ENCODE results near the gene AIFM3. TPM values are rescaled to one million over a fixed set of nuclear protein-coding genes. Genes with fewer than 3 reads are reported as not detected.

Gene AIFM3
- total and polyA plus RNA-seq, 11 donors: 0.25 to 3.0 (median 0.49) TPM; not detected in 2

- H3K4me1 ChIP-seq: peaks cover 7 to 23% (median 19%) of the 10 kb centered on the region in 12 donors
- H3K27me3 ChIP-seq: no peaks in the 10 kb centered on the region
- peaks cover 0 to 62% (median 37%) of the 10 kb centered on the region in 9 donors for H3K36me3 ChIP-seq
- TF ChIP-seq CTCF (IDR thresholded peaks at IDR 0.05) (no peak), POLR2A (IDR thresholded peaks at IDR 0.05) (no peak)
- intact Hi-C loops (cut with DNase I): loop anchor here in 2 of 10 donors (10.0 kb wide), 3 partner anchors 71 to 131 kb away; partner anchors contain the start of genes CRKL (in 1 of the 2), PI4KA (in 1 of the 2) and SNAP29 (in 1 of the 2)
- no peaks in the 10 kb centered on the region for H3K9me3 ChIP-seq
- no peak overlapping the region for H3K27ac ChIP-seq
- DNase-seq (no peak), ATAC-seq (no peak)
- 91 to 95% (median 95%) methylated on average over 5 to 7 of the region's 7 CpGs for WGBS, 4 donors
- no peak overlapping the region for H3K4me3 ChIP-seq
These were observed 18.7 kb downstream of the AIFM3 start for GRCh38 chr22:20985720-20986119.

- TF ChIP-seq POLR2A (IDR thresholded peaks at IDR 0.05): no peak
- no peak for TF ChIP-seq CTCF (IDR thresholded peaks at IDR 0.05)
- H3K27ac ChIP-seq: no peak overlapping the region
- intact Hi-C loops (cut with DNase I): loop anchor here in 2 of 10 donors (10.0 kb wide), 3 partner anchors 72 to 132 kb away; partner anchors contain the start of genes CRKL (in 1 of the 2), PI4KA (in 1 of the 2) and SNAP29 (in 1 of the 2)
- ATAC-seq (no peak), DNase-seq (no peak)
- no peaks in the 10 kb centered on the region for H3K27me3 ChIP-seq
- 91 to 98% (median 95%) methylated on average over 1 of the region's 1 CpG for WGBS, 4 donors
- H3K36me3 ChIP-seq: peaks cover 0 to 67% (median 44%) of the 10 kb centered on the region in 9 donors
- H3K9me3 ChIP-seq: no peaks in the 10 kb centered on the region
- H3K4me3 ChIP-seq: no peak overlapping the region
- peaks cover 2 to 17% (median 13%) of the 10 kb centered on the region in 12 donors for H3K4me1 ChIP-seq
These were observed 19.3 kb downstream of the AIFM3 start for GRCh38 chr22:20986365-20986764.

- H3K27ac ChIP-seq: no peak overlapping the region
- H3K27me3 ChIP-seq: no peaks in the 10 kb centered on the region
- H3K36me3 ChIP-seq: peaks cover 0 to 77% (median 54%) of the 10 kb centered on the region in 9 donors
- no peak overlapping the region for H3K4me3 ChIP-seq
- H3K4me1 ChIP-seq: peaks cover 0 to 14% (median 10%) of the 10 kb centered on the region in 12 donors
- no peak for ATAC-seq
- no peak for DNase-seq
- 88 to 94% (median 93%) methylated on average over 12 to 14 of the region's 14 CpGs for WGBS, 4 donors
- H3K9me3 ChIP-seq: no peaks in the 10 kb centered on the region
- intact Hi-C loops (cut with DNase I): loop anchor here in 2 of 10 donors (10.0 kb wide), 3 partner anchors 73 to 133 kb away; partner anchors contain the start of genes CRKL (in 1 of the 2), PI4KA (in 1 of the 2) and SNAP29 (in 1 of the 2)
- no peak for TF ChIP-seq POLR2A (IDR thresholded peaks at IDR 0.05)
- TF ChIP-seq CTCF (IDR thresholded peaks at IDR 0.05): no peak
These were observed 20.3 kb downstream of the AIFM3 start for GRCh38 chr22:20987375-20987774.

- no peaks in the 10 kb centered on the region for H3K9me3 ChIP-seq
- no peak for DNase-seq
- H3K4me1 ChIP-seq: peaks cover 0 to 3% (median 0%) of the 10 kb centered on the region in 12 donors
- no peak for TF ChIP-seq POLR2A (IDR thresholded peaks at IDR 0.05)
- H3K27ac ChIP-seq: no peak overlapping the region
- intact Hi-C loops (cut with DNase I): loop anchor here in 2 of 10 donors (10.0 kb wide), 3 partner anchors 74 to 134 kb away; partner anchors contain the start of genes CRKL (in 1 of the 2), PI4KA (in 1 of the 2) and SNAP29 (in 1 of the 2)
- 86 to 93% (median 91%) methylated on average over 12 to 16 of the region's 16 CpGs for WGBS, 4 donors
- peaks cover 0 to 84% (median 65%) of the 10 kb centered on the region in 9 donors for H3K36me3 ChIP-seq
- H3K4me3 ChIP-seq: no peak overlapping the region
- ATAC-seq: no peak
- no peaks in the 10 kb centered on the region for H3K27me3 ChIP-seq
These were observed 21.7 kb downstream of the AIFM3 start for GRCh38 chr22:20988573-20989322.
